DMS 273 (cell line): Measurements from ENCODE around the gene PRRC2C.
"Not testable (repeated sequence)": the region's sequence is repeated elsewhere in the genome, so short reads cannot be mapped to it uniquely, and the experiment has no call there.

Source experiments
- DNase-seq: peaks from one replicate; lab custom pipeline; 2025; ENCODE audit not compliant: unreplicated experiment; lab: John Stamatoyannopoulos, UW

PRRC2C gene

GRCh38 chr1:171582589-171582988, 97.3 kb downstream of the PRRC2C start:
- DNase-seq = no peak

- DNase-seq = peak; percentile 38
Measured at GRCh38 chr1:171583591-171584201, 98.4 kb downstream of the PRRC2C start.

GRCh38 chr1:171585715-171586114, 100.4 kb downstream of the PRRC2C start:
- DNase-seq = no peak

- no peak for DNase-seq
Measured at GRCh38 chr1:171588230-171588629, 102.9 kb downstream of the PRRC2C start.

GRCh38 chr1:171590022-171590421, 104.7 kb downstream of the PRRC2C start:
- DNase-seq = no peak

GRCh38 chr1:171595324-171595723, 110.0 kb downstream of the PRRC2C start:
- DNase-seq = peak; percentile 11

- no peak for DNase-seq
Measured at GRCh38 chr1:171596119-171596518, 110.8 kb downstream of the PRRC2C start.

GRCh38 chr1:171596705-171597104, 111.4 kb downstream of the PRRC2C start:
- DNase-seq = no peak

GRCh38 chr1:171597203-171597602, 111.9 kb downstream of the PRRC2C start:
- peak; percentile 16 for DNase-seq

GRCh38 chr1:171600310-171600709, 115.0 kb downstream of the PRRC2C start:
- not testable (repeated sequence) for DNase-seq

GRCh38 chr1:171600862-171601261, 115.5 kb downstream of the PRRC2C start:
- no peak for DNase-seq

GRCh38 chr1:171603042-171603441, 117.7 kb downstream of the PRRC2C start:
- not testable (repeated sequence) for DNase-seq

- no peak for DNase-seq
Measured at GRCh38 chr1:171606402-171606941, 121.1 kb downstream of the PRRC2C start.

- no peak for DNase-seq
Measured at GRCh38 chr1:171610385-171610784, 125.1 kb downstream of the PRRC2C start.

- DNase-seq = no peak
Measured at GRCh38 chr1:171611306-171611705, 126.0 kb downstream of the PRRC2C start.

GRCh38 chr1:171613282-171613681, 128.0 kb downstream of the PRRC2C start:
- DNase-seq = no peak

- DNase-seq = not testable (repeated sequence)
Measured at GRCh38 chr1:171615122-171615906, 130.0 kb downstream of the PRRC2C start.

GRCh38 chr1:171616586-171616985, 131.3 kb downstream of the PRRC2C start:
- no peak for DNase-seq

GRCh38 chr1:171622152-171622462, 136.8 kb downstream of the PRRC2C start, which contains the start of gene MYOCOS:
MYOCOS (plus strand) TSS chr1:171622243; CDS start chr1:171623884, 1,641 bp downstream.
- DNase-seq = no peak

- no peak for DNase-seq
Measured at GRCh38 chr1:171623651-171624331, 138.5 kb downstream of the PRRC2C start.

GRCh38 chr1:171625225-171625624, 139.9 kb downstream of the PRRC2C start:
- peak; percentile 41 for DNase-seq

GRCh38 chr1:171627020-171627419, 141.7 kb downstream of the PRRC2C start:
- no peak for DNase-seq
